H1 (cell line): Measurements from ENCODE around the gene ARL3. TPM values are rescaled to one million over a fixed set of nuclear protein-coding genes. Genes with fewer than 3 reads are reported as not detected.

Experiments
- CTCF ChIA-PET: fragments of 300-600 bp; sonication (Branson Sonifier 250); formaldehyde crosslinking; loops from one replicate; lab custom pipeline; 2021; ENCODE audit not compliant: partially characterized antibody; lab: Charles Lee
- POLR2A ChIA-PET: fragments of 300-600 bp; sonication (Branson Sonifier 250); formaldehyde crosslinking; loops from one replicate; lab custom pipeline; 2021; ENCODE audit warnings: inconsistent platforms; ENCODE audit not compliant: partially characterized antibody; lab: Charles Lee
- DNase-seq, 2 experiments: peaks; one replicate each; pipeline versions ENCODE4 v3.0.0 to v3.0.0-alpha.2; 2010 to 2022; ENCODE audit warnings: low spot score in 2 of 2, low read depth in 1 of 2, mixed read lengths in 1 of 2
- FAIRE-seq: peaks from 2 replicates; lab custom pipeline; 2011; peaks lifted over from hg19 to GRCh38; lab: Jason Lieb, UNC
- H2AFZ ChIP-seq: 2 replicates; pipeline ENCODE4 v1.8.1; 2012; ENCODE audit warnings: low read length, inconsistent platforms
- H2AK5ac ChIP-seq: 2 replicates; pipeline ENCODE4 v1.6.1; 2013; ENCODE audit warnings: low read depth, low read length
- H2BK120ac ChIP-seq: replicated peaks from 2 replicates; pipeline ENCODE3; 2013; ENCODE audit warnings: low read depth, low read length, inconsistent platforms
- H2BK12ac ChIP-seq: 2 replicates; pipeline ENCODE4 v1.6.1; 2013; ENCODE audit warnings: low read depth, low read length
- H2BK15ac ChIP-seq: 2 replicates; pipeline ENCODE4 v1.6.1; 2013; ENCODE audit warnings: low read length
- H2BK20ac ChIP-seq: 2 replicates; pipeline ENCODE4 v1.6.1; 2013; ENCODE audit warnings: low read length
- H2BK5ac ChIP-seq: 2 replicates; pipeline ENCODE4 v1.6.1; 2013; ENCODE audit warnings: low read depth, low read length
- H3K14ac ChIP-seq: 2 replicates; pipeline ENCODE4 v1.6.1; 2013; ENCODE audit warnings: inconsistent platforms; ENCODE audit not compliant: insufficient read length
- H3K18ac ChIP-seq: 2 replicates; pipeline ENCODE4 v1.6.1; 2013; ENCODE audit warnings: low read length; ENCODE audit errors: extremely low read depth
- H3K23ac ChIP-seq: 2 replicates; pipeline ENCODE4 v1.6.1; 2013; ENCODE audit warnings: inconsistent platforms; ENCODE audit not compliant: insufficient read length
- H3K23me2 ChIP-seq: 2 replicates; pipeline ENCODE4 v1.6.1; 2013; ENCODE audit warnings: low read depth, low read length
- H3K27ac ChIP-seq: 2 replicates; pipeline ENCODE4 v1.6.1; 2011; ENCODE audit warnings: low read depth, low read length, inconsistent platforms
- H3K27me3 ChIP-seq, 4 experiments: replicated peaks in 1 of 4; 1 replicate in 1 of 4; 2 replicates in 3 of 4; pipeline versions ENCODE4 v1.6.1 to v1.8.1; 2011 to 2013; ENCODE audit warnings: low read length in 3 of 4, mild to moderate bottlenecking in 3 of 4, inconsistent platforms in 2 of 4, mixed read lengths in 2 of 4, moderate library complexity in 1 of 4; ENCODE audit not compliant: control insufficient read depth in 3 of 4, insufficient read depth in 3 of 4; ENCODE audit errors: extremely low read depth in 1 of 4
- H3K36me3 ChIP-seq, 4 experiments: 2 replicates each; pipeline versions ENCODE4 v1.6.1 to v1.8.1; 2011 to 2013; ENCODE audit warnings: mild to moderate bottlenecking in 4 of 4, low read length in 3 of 4, moderate library complexity in 2 of 4, control low read depth in 1 of 4, inconsistent platforms in 1 of 4; ENCODE audit not compliant: insufficient read depth in 4 of 4, control insufficient read depth in 2 of 4
- H3K4ac ChIP-seq: replicated peaks from 2 replicates; pipeline ENCODE3; 2013; ENCODE audit warnings: low read length, low read depth, mixed read lengths, inconsistent platforms; ENCODE audit not compliant: insufficient read length
- H3K4me1 ChIP-seq, 4 experiments: replicated peaks in 1 of 4; 1 replicate in 1 of 4; 2 replicates in 3 of 4; pipeline versions ENCODE4 v1.6.1 to v1.8.1; 2011 to 2013; ENCODE audit warnings: low read length in 3 of 4, inconsistent platforms in 2 of 4, mixed read lengths in 1 of 4; ENCODE audit not compliant: insufficient read depth in 4 of 4, control insufficient read depth in 3 of 4
- H3K4me2 ChIP-seq, 2 experiments: 2 replicates each; pipeline versions ENCODE4 v1.6.1 to v1.8.1; 2011 to 2013; ENCODE audit warnings: low read depth in 2 of 2, low read length in 2 of 2, control low read depth in 1 of 2, inconsistent platforms in 1 of 2, mild to moderate bottlenecking in 1 of 2; ENCODE audit not compliant: insufficient read depth in 1 of 2
- H3K4me3 ChIP-seq, 4 experiments: fragments of 200-600, 300-600 bp in 1 of 4; sonication (generic), shearing (Covaris generic), sonication (Bioruptor Twin) in 1 of 4; 2 replicates each; pipeline versions ENCODE4 v1.5.1 to v1.8.1; 2011 to 2016; ENCODE audit warnings: low read length in 4 of 4, low read depth in 3 of 4, control low read depth in 2 of 4, inconsistent platforms in 2 of 4, mild to moderate bottlenecking in 2 of 4, mixed read lengths in 1 of 4, moderate library complexity in 1 of 4; ENCODE audit not compliant: insufficient read depth in 2 of 4; ENCODE audit errors: extremely low read depth in 1 of 4
- H3K56ac ChIP-seq: replicated peaks from 2 replicates; pipeline ENCODE3; 2013; ENCODE audit warnings: low read depth, mild to moderate bottlenecking, mixed read lengths, low read length, inconsistent platforms; ENCODE audit not compliant: insufficient read length
- H3K79me1 ChIP-seq: 2 replicates; pipeline ENCODE4 v1.6.1; 2013; ENCODE audit warnings: low read depth, low read length, control low read depth
- H3K79me2 ChIP-seq, 2 experiments: 2 replicates each; pipeline versions ENCODE4 v1.6.1 to v1.8.1; 2012 to 2013; ENCODE audit warnings: low read length in 2 of 2, mild to moderate bottlenecking in 2 of 2, inconsistent platforms in 1 of 2; ENCODE audit not compliant: insufficient read depth in 2 of 2, control insufficient read depth in 1 of 2
- H3K9ac ChIP-seq, 4 experiments: replicated peaks in 1 of 4; 1 replicate in 1 of 4; 2 replicates in 3 of 4; pipeline versions ENCODE4 v1.6.1 to v1.8.1; 2011 to 2013; ENCODE audit warnings: low read depth in 3 of 4, low read length in 3 of 4, control low read depth in 2 of 4, mild to moderate bottlenecking in 2 of 4, moderate library complexity in 2 of 4, inconsistent platforms in 1 of 4; ENCODE audit errors: extremely low read depth in 1 of 4
- H3K9me3 ChIP-seq, 2 experiments: 2 replicates each; pipeline versions ENCODE4 v1.6.1 to v1.8.1; 2012 to 2013; ENCODE audit warnings: mild to moderate bottlenecking in 2 of 2, moderate library complexity in 2 of 2, control low read depth in 1 of 2, inconsistent platforms in 1 of 2, low read depth in 1 of 2, low read length in 1 of 2, mixed read lengths in 1 of 2; ENCODE audit not compliant: insufficient read depth in 2 of 2
- H4K20me1 ChIP-seq, 2 experiments: replicated peaks in 1 of 2; 2 replicates each; pipeline versions ENCODE3 to v1.8.1; 2011 to 2013; ENCODE audit warnings: inconsistent platforms in 2 of 2, low read length in 2 of 2, mild to moderate bottlenecking in 1 of 2; ENCODE audit not compliant: insufficient read depth in 2 of 2, control insufficient read depth in 1 of 2
- H4K5ac ChIP-seq: 2 replicates; pipeline ENCODE4 v1.6.1; 2013; ENCODE audit warnings: low read length, low read depth, mixed read lengths, inconsistent platforms; ENCODE audit not compliant: insufficient read length
- H4K8ac ChIP-seq: 2 replicates; pipeline ENCODE4 v1.8.0; 2013; ENCODE audit warnings: mild to moderate bottlenecking, moderate library complexity, low read length, inconsistent platforms; ENCODE audit not compliant: insufficient read depth; ENCODE audit errors: extremely low read depth
- H4K91ac ChIP-seq: replicated peaks from 2 replicates; pipeline ENCODE3; 2013; ENCODE audit warnings: low read length, mixed read lengths, inconsistent platforms; ENCODE audit not compliant: insufficient read length
- CREB1 ChIP-seq: IDR thresholded peaks from 2 replicates; pipeline ENCODE4 v1.6.1; 2012; ENCODE audit warnings: inconsistent platforms
- RBBP5 ChIP-seq: IDR thresholded peaks from 2 replicates; pipeline ENCODE4 v1.7.1; 2012; ENCODE audit warnings: low read depth, mild to moderate bottlenecking, inconsistent platforms, low read length, moderate library complexity, borderline replicate concordance
- SP4 ChIP-seq: IDR thresholded peaks from 2 replicates; pipeline ENCODE4 v1.6.1; 2012; ENCODE audit warnings: low read length, inconsistent platforms
- SUZ12 ChIP-seq: fragments of 200-600 bp; sonication (generic); IDR thresholded peaks from 2 replicates; pipeline ENCODE4 v1.6.1; 2012; ENCODE audit warnings: mild to moderate bottlenecking, inconsistent platforms, low read length, moderate library complexity, mixed read lengths
- YY1 ChIP-seq: IDR thresholded peaks from 2 replicates; pipeline ENCODE4 v1.6.1; 2011; ENCODE audit warnings: low read depth, mild to moderate bottlenecking, low read length
- WGBS, 2 experiments: shearing (Covaris generic) in 1 of 2; methylation state at CpG; one replicate each; pipeline versions ENCODE4 v1.1.6 to v1.1.7; 2013 to 2015; ENCODE audit warnings: low lambda C conversion rate in 2 of 2, mixed read lengths in 2 of 2, inconsistent platforms in 1 of 2, low coverage in 1 of 2, missing lambda C conversion rate in 1 of 2; ENCODE audit not compliant: insufficient replicate concordance in 2 of 2, insufficient coverage in 1 of 2, insufficient read length in 1 of 2; ENCODE audit errors: extremely low coverage in 1 of 2, missing lambda C conversion rate in 1 of 2; 5-methylcytosine and 5-hydroxymethylcytosine counted together
- polyA plus RNA-seq, 7 experiments: library from polyadenylated mRNA; depleted of rRNA in 3 of 7; stranded (reverse) in 5 of 7; unstranded in 2 of 7; fragments of >200 nt in 5 of 7; fragments of 200-250 nt in 2 of 7; gene quantifications; 1 replicate in 5 of 7; 2 replicates in 1 of 7; 4 replicates in 1 of 7; pipeline versions ENCODE4 v1.2.1 to v1.2.3, GENCODE V29; 2011 to 2013; ENCODE audit warnings: missing spikeins in 2 of 7, mixed read lengths in 2 of 7
- total RNA-seq: library from RNA; stranded (reverse); fragmentation: NEBNext Ultra II Directional; extraction: Animal tissue kit (Norgen Biotek cat#: 25700); gene quantifications from 2 replicates; pipeline ENCODE4 v1.2.1, GENCODE V29; 2021

ARL3 gene
- total and polyA plus RNA-seq, 2 of the 8 experiments (the other 6 are each of a cell fraction or from before 2014, with no cell fraction given), result 8.8 to 16.2 TPM

GRCh38 chr10:102647443-102648268 lies 66.5 kb downstream of the ARL3 start:
- H3K9ac ChIP-seq, result no peak overlapping the region
- H2AFZ ChIP-seq, result no peak overlapping the region
- H2BK15ac ChIP-seq, result peak overlapping the region; percentile 9; the same call in 1 of the 2 replicates
- H4K5ac ChIP-seq, result no peak overlapping the region
- H3K79me2 ChIP-seq, result peaks cover 0 to 76% of the 10 kb centered on the region in 2 experiments; a peak in 2 of 4 replicates
- H2BK5ac ChIP-seq, result peak overlapping the region; percentile 73; the same call in 1 of the 2 replicates
- H4K91ac ChIP-seq, result peak overlapping the region; percentile 11
- no peak overlapping the region for H3K4ac ChIP-seq
- H3K36me3 ChIP-seq, result no peaks in the 10 kb centered on the region; a peak in 1 of 8 replicates
- no peak overlapping the region for H3K14ac ChIP-seq
- H3K4me3 ChIP-seq, result peak overlapping the region in 1 of 4 experiments; percentile 81; a peak in 2 of 8 replicates
- H4K8ac ChIP-seq, result peak overlapping the region; percentile 73; the same call in 1 of the 2 replicates
- WGBS, 2 experiments, result 83% methylated on average over 5 of the region's 7 CpGs; no CpG with 5 or more reads in 1 of the 2 experiments
- ChIA-PET CTCF (interaction anchor here (1.8 to 4.6 kb wide), 3 partner anchors 23 to 34 kb away, joined by 4 to 33 read pairs (median 24); no protein-coding TSS in a partner anchor), POLR2A (interaction anchor here (1.2 to 5.1 kb wide), 5 partner anchors 13 to 29 kb away, joined by 3 to 39 read pairs (median 27); no protein-coding TSS in a partner anchor)
- DNase-seq (no peak), FAIRE-seq (no peak)
- H4K20me1 ChIP-seq, result peaks cover 20 to 26% of the 10 kb centered on the region in 2 experiments
- peak overlapping the region; percentile 53; the same call in 1 of the 2 replicates for H2AK5ac ChIP-seq
- H2BK20ac ChIP-seq, result no peak overlapping the region
- H3K9me3 ChIP-seq, result no peaks in the 10 kb centered on the region
- H3K56ac ChIP-seq, result no peak overlapping the region
- peaks cover 6 to 57% (median 46%) of the 10 kb centered on the region in 4 experiments for H3K4me1 ChIP-seq
- H3K18ac ChIP-seq, result no peak overlapping the region
- H3K27me3 ChIP-seq, result no peaks in the 10 kb centered on the region
- H3K27ac ChIP-seq, result no peak overlapping the region
- H3K23ac ChIP-seq, result no peak overlapping the region
- H2BK120ac ChIP-seq, result no peak overlapping the region
- H3K23me2 ChIP-seq, result peaks cover 27% of the 10 kb centered on the region; the same call in 1 of the 2 replicates
- peaks cover 33% of the 10 kb centered on the region for H3K79me1 ChIP-seq
- 0 out of 2 replicates have a peak overlapping the region, but pooled peaks have one; percentile 94 for H2BK12ac ChIP-seq
- H3K4me2 ChIP-seq, result peak overlapping the region; percentile 70 to 96; a peak in 3 of 4 replicates
- TF ChIP-seq SUZ12 (no peak), YY1 (no peak), RBBP5 (no peak), CREB1 (no peak), SP4 (no peak)
